ENCODE measurements around the gene RWDD3.

Gene RWDD3

DNA sequence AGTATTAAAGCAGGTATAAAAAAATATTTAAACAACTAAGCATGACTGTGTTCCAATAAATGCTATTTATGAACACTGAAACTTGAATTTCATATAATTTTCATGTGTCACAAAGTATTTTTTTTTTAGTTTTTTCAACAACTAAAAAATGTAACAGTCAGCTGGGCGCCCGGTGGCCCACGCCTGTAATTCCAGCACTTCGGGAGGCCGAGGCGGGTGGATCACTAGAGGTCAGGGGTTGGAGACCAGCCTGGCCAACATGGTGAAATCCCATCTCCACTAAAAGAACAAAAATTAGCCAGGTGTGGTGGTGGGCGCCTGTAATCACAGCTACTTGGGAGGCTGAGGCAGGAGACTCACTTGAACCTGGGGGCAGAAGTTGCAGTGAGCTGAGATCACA, 42.4 kb downstream of the RWDD3 start:
- no peak for ATAC-seq (replicated peaks)
- no peaks in the 10 kb centered on the region for H3K36me3 Mint-ChIP-seq (ENCODE audit: insufficient read depth)

DNA sequence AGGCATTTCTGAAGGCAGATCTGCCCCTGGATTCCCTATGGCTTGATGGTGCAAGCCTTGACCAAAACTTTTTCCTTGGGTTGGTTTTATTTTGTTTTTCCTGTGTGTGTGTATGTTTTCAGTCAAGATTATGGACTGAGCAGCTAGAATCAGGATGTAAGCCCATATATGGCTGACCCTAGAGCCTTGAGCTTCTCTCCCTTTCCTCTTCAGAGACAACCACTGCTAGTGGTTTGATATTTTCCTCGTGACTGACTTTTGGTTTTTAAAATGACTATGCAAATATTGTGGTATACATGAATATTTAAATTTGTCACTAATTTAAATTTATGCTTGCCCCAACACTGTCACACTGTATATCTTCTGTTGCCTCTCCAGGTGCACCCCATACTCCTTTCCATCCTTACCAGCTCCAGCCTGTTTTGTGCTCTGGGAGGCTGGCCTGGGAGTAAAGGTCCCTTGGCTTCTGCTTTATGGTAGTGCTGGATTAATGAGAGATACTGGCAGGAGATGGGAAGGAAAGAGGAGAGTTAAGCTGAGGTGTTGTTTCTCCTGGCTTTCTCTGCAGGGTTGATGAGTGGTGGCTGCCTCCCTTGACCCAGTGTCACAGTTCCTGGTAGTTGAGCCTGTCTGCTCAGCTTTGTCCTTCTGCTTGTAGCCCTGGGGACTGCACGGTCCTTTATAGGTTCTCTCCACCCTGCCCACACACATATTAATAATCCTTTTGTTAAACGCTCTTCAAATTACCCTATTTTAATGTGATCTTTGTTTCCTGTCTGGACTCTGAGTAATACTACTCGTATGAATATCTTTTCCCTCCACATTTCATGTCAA, 44.4 kb downstream of the RWDD3 start:
- no peak overlapping the region for H3K27ac Mint-ChIP-seq
- no peak overlapping the region for H3K4me3 Mint-ChIP-seq
- no peaks in the 10 kb centered on the region for H3K9me3 Mint-ChIP-seq
- ATAC-seq (replicated peaks) (no peak), DNase-seq (no peak)
- H3K27me3 Mint-ChIP-seq = no peaks in the 10 kb centered on the region
- H3K36me3 Mint-ChIP-seq (ENCODE audit: insufficient read depth) = no peaks in the 10 kb centered on the region
- H3K4me1 Mint-ChIP-seq (ENCODE audit: low read depth in 2 of 2) = no peaks in the 10 kb centered on the region

More for the DNA sequence above, 42.4 kb downstream of the RWDD3 start:
- H3K27me3 Mint-ChIP-seq = peaks cover 0 to 3% of the 10 kb centered on the region in 2 donors
- H3K4me3 Mint-ChIP-seq = no peak overlapping the region
- no peak overlapping the region for H3K27ac Mint-ChIP-seq
- no peak for DNase-seq
- peaks cover 0 to 3% of the 10 kb centered on the region in 2 donors for H3K9me3 Mint-ChIP-seq
- H3K4me1 Mint-ChIP-seq (ENCODE audit: low read depth in 2 of 2) = no peaks in the 10 kb centered on the region

DNA sequence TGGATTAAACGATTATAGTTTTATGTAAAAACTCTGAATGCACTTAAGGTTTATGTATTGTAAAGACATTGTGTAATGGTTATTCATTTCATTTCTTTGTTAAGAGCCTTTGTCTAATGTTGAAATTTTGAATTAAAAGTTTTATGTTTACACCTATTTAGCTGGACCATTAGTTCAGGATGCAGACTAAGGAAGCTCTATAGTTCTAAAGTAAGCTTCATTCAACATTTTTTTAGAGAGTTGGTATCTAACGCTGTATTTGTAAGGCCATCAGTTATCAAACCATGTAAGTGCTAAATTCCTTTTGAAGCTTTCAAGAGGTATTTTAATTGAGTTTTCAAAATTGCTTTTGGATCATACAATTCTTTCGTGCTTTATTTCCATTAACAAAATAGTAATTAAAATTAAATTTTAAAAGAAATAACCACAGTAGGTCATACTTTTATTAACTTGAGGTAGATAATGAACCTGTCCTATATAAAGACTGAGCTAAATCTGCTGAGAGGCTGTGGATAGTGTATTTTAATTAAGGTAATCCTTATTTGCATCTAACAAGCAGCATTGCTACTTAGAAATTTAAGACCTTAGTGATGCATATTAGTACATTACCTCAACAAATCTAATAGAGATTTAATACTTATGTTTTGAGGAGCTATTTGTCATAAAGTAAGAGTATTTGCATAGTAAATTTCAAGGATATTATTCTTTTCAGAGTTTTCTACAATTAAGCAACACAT, 47.9 kb downstream of the RWDD3 start:
- DNase-seq = no peak
- H3K9me3 Mint-ChIP-seq = no peaks in the 10 kb centered on the region
- H3K36me3 Mint-ChIP-seq (ENCODE audit: insufficient read depth) = no peaks in the 10 kb centered on the region
- H3K27me3 Mint-ChIP-seq = peaks cover 0 to 13% of the 10 kb centered on the region in 2 donors
- no peak overlapping the region for H3K27ac Mint-ChIP-seq
- no peak for ATAC-seq (replicated peaks)
- H3K4me1 Mint-ChIP-seq (ENCODE audit: low read depth in 2 of 2) = no peaks in the 10 kb centered on the region
- no peak overlapping the region for H3K4me3 Mint-ChIP-seq

DNA sequence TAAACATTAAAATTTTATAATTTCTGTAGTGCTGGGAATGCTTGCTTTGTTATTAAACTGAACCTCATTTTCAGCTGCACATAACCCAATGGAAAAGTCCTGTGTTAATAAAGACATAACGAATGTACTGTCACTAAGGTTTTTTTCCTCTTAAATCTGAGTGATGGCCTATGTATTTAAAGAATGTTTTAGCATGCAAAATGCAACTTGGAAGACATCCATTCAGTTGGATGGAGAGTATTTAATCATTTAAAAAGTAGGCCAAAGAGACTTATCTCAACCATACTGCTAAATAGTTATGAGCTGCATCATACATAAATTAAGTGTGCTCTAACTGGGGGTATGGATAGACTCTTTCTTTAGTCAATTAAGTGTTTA, 48.5 kb downstream of the RWDD3 start:
- Mint-ChIP-seq H3K4me1 (ENCODE audit: low read depth in 2 of 2) (no peaks in the 10 kb centered on the region), H3K4me3 (no peak overlapping the region), H3K27ac (no peak overlapping the region), H3K36me3 (ENCODE audit: insufficient read depth) (no peaks in the 10 kb centered on the region), H3K9me3 (no peaks in the 10 kb centered on the region), H3K27me3 (peaks cover 0 to 13% of the 10 kb centered on the region in 2 donors)
- no peak for ATAC-seq (replicated peaks)
- no peak for DNase-seq

DNA sequence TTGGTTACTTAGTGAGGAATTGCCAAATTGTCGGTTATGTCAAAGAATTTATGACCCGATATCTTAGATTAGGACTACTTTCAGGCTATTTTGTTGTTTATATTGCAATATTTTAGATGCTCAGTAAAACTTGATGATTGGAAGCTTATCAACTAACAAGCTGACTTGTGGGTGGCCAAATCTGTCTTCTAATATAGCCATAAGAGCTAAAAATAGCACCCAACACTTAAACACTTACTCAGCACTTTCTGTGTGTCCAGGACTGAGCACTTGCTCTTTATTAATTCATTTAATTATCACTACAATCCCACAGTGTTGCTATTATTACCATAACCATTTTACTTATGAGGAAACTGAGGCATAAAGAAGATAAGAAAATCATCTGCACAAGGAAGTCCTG, 50.4 kb downstream of the RWDD3 start:
- H3K27me3 Mint-ChIP-seq = peaks cover 0 to 15% of the 10 kb centered on the region in 2 donors
- DNase-seq (no peak), ATAC-seq (replicated peaks) (no peak)
- no peaks in the 10 kb centered on the region for H3K9me3 Mint-ChIP-seq
- H3K27ac Mint-ChIP-seq = no peak overlapping the region
- no peaks in the 10 kb centered on the region for H3K4me1 Mint-ChIP-seq (ENCODE audit: low read depth in 2 of 2)
- no peaks in the 10 kb centered on the region for H3K36me3 Mint-ChIP-seq (ENCODE audit: insufficient read depth)
- no peak overlapping the region for H3K4me3 Mint-ChIP-seq

DNA sequence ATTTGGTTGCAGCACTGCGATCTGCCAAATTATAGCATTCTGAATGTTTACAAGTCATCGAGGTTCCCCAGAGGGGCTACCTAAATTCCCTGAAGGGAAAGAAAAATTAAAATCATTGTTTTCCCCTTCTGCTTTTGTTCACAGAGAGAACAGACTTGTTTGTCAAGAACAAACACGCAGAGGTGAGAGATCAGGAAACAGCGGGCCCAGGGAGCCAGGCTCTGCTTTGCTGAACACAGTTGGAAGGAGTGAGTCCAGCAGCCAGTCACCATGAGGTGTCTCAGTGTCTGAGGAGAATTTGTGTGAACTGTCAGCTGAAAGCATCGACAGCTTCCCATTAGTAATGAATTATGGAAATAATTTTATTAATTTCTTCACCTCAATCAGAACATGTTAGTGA, 52.5 kb downstream of the RWDD3 start:
- DNase-seq = no peak
- Mint-ChIP-seq H3K9me3 (no peaks in the 10 kb centered on the region), H3K4me1 (ENCODE audit: low read depth in 2 of 2) (no peaks in the 10 kb centered on the region), H3K27me3 (peaks cover 0 to 18% of the 10 kb centered on the region in 2 donors), H3K36me3 (ENCODE audit: insufficient read depth) (no peaks in the 10 kb centered on the region), H3K27ac (no peak overlapping the region), H3K4me3 (no peak overlapping the region)
- ATAC-seq (replicated peaks) = no peak

DNA sequence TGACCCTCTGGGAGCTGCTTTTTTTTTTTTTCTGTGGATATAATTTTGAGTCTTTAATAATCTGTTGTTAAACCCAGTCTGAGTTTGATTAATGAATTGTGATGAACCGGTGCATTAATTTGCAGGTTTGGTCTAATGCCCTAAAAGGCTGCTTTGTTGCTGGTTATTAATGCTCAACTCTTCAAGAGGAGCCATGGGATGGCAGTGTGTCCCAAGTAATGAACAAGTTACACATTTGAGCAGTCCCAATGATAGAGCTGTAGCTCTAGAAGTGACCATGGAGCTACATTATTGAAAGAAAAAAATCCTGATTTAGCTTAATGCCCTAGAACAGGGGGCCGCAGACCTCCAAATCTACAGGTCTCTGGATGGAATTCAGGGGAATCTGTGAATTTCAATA, 53.1 kb downstream of the RWDD3 start:
- no peaks in the 10 kb centered on the region for H3K9me3 Mint-ChIP-seq
- no peak for DNase-seq
- H3K36me3 Mint-ChIP-seq (ENCODE audit: insufficient read depth) = no peaks in the 10 kb centered on the region
- H3K4me3 Mint-ChIP-seq = no peak overlapping the region
- peaks cover 0 to 18% of the 10 kb centered on the region in 2 donors for H3K27me3 Mint-ChIP-seq
- no peak overlapping the region for H3K27ac Mint-ChIP-seq
- no peaks in the 10 kb centered on the region for H3K4me1 Mint-ChIP-seq (ENCODE audit: low read depth in 2 of 2)
- no peak for ATAC-seq (replicated peaks)

DNA sequence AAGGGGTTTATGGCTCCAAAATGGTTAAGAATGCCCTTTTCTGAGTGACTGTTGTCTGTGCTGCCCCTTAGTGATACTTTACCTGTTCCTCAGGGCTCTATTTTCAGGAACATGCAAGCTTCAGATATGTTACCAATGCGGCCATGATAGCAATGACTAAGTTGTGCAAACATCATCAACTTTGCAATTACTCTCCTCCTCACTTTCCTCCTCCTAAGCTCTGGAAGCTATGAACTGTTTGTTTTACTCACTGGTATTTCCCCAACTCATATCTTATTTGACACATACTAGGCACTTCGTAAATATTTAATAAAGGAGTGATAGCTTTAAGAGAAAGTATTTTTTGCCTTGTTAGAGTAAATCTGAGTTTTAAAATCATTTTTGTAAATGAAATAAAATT, 53.8 kb downstream of the RWDD3 start:
- H3K9me3 Mint-ChIP-seq = no peaks in the 10 kb centered on the region
- peaks cover 0 to 18% of the 10 kb centered on the region in 2 donors for H3K27me3 Mint-ChIP-seq

More for the DNA sequence above, 53.8 kb downstream of the RWDD3 start:
- DNase-seq (no peak), ATAC-seq (replicated peaks) (no peak)
- Mint-ChIP-seq H3K27ac (no peak overlapping the region), H3K4me1 (ENCODE audit: low read depth in 2 of 2) (no peaks in the 10 kb centered on the region), H3K4me3 (no peak overlapping the region), H3K36me3 (ENCODE audit: insufficient read depth) (no peaks in the 10 kb centered on the region)
